GM18867 (cell line): ENCODE measurements around the gene CCDC175.
A peak's percentile ranks its signal among the peaks of the same experiment; 100 is the strongest.

Source experiments
- ATAC-seq: cut with Tn5 transposase; IDR thresholded peaks from one replicate; pipeline ENCODE4 v1.9.1; 2021; ENCODE audit warnings: mild to moderate bottlenecking, moderate library complexity; ENCODE audit not compliant: unreplicated experiment

Gene CCDC175

DNA sequence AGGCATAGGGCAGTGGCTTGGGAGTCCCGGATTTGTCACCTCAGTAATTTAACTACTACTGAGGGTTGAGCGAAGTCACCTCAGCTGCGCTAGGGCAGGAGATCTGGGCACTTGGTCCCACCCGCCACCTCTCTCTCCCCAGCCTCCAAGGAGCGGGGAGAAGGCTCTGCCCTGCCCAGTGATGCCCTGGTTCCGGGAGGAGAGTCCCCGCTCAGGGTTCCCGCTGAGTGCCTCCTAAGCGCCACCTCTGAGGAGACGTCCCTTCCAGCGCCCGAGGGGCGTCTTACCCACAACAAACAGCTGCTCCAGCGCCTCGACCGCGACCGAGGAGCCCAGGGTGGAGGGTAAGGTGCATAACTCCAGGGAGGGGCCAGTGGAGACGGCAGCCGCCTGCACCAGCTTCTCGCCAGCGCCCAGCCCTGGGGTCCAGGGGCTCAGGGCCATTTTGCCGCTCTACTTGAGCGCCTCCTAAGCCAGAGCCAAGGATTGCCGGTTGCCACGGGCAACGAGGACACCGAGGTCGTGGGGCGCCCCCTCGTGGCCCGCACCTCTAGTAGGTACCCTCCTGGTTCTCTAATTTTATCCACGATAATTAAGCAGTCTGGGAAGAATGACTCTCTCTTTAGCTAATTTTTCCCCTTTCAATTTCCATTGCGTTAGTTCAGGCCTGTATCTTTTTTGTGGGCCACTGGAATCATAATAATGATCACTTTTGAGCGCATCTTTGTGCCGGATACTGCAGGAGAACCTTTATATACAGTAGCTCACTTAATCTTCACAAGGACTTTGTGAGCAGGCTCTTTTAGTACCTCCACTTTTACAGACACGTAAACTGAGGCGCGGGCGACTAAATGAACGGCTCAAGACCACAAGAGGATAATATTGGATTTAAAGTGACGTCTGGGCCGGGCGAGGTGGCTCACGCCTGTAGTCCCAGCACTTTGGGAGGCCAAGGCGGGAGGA is at the start of gene CCDC175:
CCDC175 (minus strand) TSS at position 481 of the 963 bp plus-strand sequence; CDS start at position 444, 37 bp downstream.
- peak; percentile 99 for ATAC-seq

DNA sequence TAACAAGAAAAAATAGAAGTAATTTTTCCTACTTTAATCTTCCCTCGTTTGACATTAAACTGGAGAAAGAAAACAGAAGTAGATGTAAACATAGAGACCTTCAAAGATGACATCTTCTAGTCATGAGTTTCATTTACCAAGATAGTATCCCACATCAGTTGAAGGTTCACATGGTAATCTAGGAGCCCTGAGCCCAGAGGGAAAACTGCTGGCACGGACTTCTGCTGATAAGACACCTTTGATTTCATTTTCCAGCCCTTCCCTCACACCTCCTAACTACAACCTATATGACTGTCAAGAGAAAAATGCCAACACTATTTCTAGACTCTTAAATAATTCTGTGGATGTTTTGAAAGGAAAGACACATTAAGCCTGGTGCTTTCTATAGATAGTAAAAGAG is 46.0 kb upstream of the CCDC175 start:
- no peak for ATAC-seq

DNA sequence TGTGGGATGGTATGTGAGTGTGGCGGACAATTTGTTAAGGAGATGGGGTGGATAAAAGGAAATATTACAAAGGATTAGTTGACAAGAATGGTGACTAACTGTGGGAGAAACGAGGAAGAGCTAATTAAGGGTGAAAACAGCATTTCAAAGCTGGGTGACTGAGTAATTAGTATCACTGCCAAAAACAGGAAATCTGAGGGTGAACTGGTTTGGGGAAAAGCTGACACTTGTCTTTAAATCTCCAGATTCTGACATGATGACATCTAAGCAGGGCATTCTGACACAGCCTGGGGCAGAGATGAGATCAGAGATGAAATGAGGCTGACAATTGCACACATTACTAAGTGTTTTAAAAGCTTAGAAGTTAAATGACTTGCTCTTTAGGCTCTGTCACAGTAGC is 42.4 kb upstream of the CCDC175 start:
- no peak for ATAC-seq

DNA sequence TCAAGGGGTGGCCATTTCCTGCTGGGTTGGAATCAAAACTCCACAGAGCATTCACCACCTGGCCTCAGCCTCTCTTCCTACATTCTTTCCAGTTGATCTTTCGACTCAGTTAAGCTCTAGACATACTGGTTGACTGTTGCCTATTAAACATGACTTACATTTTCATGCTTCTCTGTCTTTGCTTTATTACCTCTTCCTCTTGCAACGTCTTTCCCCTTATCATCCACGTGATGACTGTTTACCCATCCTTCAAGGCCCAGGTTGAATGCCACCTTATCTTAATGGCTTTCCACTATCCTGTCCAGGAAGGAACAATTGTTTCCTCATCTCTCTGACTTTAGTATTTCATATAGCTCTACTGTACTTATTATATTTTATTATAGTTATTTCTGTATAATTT is 24.4 kb upstream of the CCDC175 start:
- ATAC-seq: no peak

DNA sequence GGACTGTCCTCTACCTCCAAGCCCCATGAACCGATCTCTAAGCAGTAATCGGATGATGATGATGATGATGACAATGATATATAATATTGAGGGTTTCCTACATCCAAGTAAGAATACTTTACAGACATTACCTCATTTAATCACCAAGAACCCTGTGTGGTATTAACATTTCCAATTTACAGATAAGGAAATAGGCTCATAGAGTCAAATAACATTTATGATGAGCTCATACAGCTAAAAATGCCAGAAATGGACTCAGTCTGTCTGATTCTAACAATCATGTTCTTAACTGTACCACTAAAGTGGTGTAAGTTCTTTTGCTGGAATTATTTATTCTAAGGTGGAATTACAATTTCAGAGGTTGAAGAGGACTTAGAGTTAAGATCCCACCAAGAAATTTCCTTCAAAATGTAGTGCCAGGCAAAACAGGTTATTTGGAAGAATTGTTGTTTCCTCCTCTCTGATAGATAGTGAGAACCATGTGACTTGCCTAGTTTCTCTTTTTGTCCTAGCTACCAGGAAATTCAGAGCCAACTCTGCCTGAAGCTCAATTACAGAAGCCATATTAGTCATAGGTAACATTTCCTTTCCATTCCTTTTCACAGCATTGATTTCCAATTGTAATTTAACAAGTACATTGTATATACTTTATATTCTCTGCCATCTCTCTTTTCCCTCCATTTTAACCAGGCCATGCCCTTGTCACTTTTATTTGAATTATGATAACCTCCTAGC is 23.8 kb upstream of the CCDC175 start:
- ATAC-seq: no peak

DNA sequence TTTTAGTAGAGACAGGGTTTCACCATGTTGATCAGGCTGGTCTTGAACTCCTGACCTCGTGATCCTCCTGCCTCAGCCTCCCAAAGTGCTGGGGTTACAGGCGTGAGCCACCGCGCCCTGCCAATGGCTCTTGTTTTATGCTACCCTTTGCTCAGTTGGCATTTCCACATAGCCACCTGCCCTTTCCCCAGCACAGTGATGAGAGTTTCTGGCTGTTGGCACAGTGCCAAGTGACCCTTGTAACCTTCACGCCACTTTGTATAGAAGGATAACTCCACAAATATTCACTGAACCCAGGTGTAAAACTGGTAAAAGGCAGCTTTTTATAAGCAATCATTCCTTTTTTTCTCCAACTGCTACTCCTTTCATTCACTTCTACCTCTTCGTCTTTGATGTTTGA is 18.5 kb upstream of the CCDC175 start:
- no peak for ATAC-seq

DNA sequence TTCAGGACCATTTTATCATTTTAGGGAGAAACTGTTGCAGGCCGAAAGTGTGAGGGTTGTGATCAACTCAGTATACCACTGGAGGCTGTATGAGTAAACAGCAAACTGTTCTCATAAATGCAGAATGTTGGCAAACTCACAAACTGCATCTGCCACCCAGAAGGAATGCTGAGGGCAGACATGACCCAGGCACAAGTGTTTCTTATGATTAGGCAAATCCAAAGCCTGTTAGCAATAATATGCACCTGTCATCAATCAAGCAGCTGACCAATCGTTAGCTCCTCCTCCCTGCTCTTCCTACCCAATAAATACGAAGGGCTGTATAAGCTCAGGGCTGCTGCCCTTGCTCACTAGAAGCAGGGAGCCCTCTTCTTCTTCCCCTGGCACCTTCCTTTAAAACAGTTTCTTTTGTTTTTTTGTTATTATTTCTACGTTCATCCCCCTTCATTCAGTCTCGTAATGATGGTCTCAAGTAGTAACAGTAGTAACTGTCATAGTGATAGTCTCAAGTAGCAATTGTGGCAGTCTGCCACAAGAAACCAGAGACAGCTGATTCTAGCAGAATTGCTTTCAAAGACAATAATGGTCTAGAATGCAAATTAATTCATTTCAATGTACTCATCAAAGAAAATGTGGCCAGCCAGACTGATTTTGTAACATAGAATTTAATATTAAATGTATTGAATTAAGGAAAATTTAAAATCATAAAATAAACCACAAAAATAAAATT is 15.2 kb upstream of the CCDC175 start:
- no peak for ATAC-seq

DNA sequence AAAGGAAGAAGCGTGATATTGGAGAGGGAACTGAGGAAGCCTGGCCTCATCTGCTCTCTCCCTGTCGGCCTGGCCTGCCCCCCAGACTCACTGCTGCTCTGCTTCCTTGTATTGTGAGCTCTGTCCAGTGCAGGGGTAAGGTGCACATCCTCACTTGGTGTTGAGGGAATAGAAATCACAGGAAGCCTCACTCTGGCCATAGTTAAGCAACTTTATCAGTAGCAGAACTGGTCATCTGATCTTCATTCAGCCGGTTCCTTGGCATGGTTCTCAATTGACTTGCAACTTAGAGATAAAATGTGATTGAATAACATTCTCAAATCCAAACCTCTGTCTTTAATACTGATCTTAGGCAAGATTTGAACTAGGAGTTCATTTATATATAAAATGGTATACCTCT is 11.5 kb upstream of the CCDC175 start:
- no peak for ATAC-seq

DNA sequence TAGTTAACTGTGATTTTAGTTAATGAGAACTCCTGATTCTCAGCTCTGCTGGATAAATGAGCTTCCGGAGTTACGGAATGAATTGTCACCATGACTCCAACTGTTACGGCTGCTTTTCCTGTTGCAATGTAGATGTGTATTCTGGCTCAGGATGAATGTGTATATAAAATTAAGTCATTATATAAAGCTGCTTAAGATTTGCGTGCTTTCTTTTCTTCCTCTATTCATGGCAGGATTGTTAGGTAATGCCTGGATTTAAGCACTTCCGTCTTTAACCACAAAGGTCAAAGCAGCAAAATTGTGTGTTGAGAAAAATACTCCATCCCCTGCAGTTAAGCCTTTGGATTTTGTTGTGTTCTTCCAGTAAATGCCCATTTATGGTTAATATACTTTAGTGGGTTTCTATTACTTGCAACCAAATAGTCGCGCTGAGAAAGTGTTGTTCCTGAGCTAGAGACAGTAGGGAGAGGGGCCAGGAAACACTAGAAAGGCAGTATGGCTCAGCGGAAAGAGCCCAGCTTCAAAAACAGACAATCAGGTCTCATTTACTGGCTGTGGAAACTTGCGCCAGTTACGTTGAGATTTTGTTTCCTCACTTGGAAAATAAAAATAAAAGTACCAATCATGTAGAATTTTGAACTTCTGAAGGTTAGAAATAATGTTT is 9.4 kb upstream of the CCDC175 start:
- ATAC-seq: no peak

DNA sequence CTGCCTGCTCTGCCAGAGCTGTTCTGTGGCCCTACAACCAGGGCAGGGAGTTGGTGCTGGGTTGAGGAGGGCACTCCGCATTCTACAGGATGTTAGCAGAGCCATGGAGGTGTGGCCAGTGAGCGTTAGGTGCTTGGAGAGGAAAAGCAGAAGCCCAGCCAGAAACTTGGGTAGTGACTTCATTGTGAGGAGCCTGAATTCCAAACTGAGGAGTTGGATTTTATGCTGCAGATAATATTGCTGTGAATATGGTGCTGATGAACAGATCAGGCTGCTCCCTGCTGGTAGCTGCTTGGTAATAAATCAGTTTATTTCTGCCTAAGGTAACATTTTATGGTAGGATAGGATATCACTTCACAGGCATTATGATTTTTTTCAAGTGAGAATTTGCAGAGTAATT is 7.1 kb upstream of the CCDC175 start:
- ATAC-seq: no peak

DNA sequence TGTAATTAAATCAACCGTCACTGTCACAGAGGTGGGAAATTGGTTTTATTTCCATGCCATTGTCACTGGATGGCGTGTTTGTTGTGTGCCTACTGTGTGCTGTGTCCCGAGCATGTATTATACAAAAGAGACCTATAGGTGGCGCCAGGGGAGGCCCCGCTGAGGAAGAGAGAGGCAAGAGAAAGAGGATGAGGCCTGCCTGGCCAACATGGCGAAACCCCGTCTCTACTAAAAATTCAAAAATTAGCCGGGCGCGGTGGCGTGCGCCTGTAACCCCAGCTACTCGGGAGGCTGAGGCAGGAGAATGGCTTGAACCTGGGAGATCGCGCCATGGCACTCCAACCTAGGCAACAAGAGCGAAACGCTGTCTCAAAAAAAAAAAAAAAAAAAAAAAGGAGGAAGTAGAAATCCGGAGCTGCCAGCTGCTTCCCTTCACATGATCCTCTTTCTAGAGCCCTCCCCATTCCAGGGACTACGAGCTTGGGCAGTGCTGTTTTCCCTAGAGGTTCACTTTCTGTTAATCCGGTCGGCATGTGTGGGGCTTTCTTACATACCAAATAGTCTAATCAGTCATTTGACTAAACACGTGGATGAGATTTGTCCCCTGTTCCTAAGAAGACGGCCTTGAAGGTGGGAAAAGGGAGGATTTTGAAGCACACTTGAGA is 6.4 kb upstream of the CCDC175 start:
- no peak for ATAC-seq

DNA sequence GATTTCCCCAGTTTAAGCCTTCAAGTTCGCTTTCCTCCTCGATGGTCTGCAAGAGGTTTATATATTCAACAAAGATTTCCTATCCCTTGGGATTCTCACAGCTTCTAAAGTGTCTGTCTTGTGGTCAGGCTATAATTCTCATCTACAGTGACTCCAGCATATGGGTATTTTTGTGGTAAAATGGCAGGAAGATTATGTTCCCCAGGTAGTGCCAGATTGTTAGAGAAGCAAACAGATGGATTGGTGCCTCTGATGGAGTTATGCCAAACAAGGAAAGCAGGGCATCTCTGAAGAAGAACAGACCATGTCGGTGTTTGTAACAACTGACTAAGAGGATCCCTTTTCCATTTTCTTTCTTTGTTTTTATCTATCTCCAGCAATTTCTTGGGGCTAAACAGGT is 5.5 kb upstream of the CCDC175 start:
- no peak for ATAC-seq

DNA sequence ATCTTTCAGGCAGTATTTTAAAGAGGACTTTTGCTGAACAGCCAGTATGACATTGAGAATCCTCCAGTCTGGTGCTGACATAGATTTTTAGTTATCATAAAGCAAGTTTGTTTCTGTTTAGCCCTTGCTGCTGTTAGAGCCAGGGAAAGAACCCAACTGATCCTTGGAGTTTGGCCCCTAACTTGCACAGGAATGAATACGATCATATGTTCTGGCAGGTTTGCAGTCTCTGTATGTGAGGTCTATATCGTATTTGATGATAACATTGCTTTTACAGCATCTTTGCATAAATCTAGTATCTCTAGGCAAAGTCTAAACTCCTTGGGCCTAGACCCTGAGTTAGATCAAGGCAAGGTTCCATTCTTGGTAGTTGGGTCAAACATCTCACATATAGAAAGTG is 4.3 kb upstream of the CCDC175 start:
- ATAC-seq: no peak

DNA sequence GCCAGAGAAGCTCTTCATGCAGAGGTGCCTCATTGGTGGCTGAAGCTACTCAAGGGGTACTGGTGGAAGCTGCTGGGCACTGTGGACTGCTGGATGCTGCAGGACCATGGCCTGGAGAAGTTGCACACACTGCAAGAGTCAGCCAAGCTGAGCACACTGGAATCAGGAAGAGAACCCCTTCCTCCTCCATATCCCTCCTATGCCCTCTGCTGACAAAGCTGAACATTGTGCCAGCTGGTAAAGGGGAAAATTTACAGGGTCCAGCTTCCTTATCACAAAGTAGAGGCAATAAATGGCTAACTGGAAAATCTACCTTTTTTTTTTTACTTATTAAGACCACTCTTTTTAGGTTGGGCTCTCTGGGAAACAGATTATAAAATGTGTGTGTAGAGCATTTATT is 6.5 kb downstream of the CCDC175 start:
- no peak for ATAC-seq

DNA sequence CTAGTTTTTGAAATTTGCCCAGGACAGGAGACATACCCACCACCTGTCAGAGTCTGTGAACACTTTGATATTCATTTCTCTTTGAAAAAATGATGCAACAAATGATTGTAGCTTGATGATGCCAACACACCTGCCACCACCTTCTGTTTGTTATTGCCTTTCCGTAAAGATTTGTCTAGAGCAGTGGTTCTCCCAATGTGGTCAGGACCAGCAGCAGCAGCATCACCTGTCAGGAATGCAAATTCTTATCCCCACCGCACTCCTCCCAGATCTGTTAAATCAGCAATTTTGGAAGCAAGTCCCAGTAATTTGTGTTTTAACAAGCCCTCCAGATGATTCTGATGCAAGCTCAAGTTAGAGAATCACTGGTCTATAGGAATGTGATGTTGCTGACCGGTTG is 9.9 kb downstream of the CCDC175 start:
- no peak for ATAC-seq

DNA sequence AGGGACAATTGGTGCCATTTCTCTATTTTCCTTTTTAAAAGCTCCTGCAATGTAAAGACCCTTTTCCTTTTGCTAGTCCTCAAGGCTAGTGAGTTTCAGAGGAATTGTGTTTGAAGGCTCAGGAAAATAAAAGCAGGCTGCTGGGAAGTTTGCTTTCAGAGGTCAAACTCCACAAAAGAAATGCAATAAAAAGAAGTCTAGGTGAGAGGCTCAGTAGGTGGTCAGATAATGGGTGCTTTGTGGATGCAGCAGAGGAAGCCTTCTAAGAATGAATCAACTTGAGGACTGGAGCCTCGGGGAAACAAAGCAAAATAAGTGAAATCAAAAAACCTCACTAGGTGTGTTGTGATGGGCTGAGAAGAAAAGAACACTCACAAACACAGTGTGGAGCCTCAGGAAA is 10.3 kb downstream of the CCDC175 start:
- no peak for ATAC-seq

DNA sequence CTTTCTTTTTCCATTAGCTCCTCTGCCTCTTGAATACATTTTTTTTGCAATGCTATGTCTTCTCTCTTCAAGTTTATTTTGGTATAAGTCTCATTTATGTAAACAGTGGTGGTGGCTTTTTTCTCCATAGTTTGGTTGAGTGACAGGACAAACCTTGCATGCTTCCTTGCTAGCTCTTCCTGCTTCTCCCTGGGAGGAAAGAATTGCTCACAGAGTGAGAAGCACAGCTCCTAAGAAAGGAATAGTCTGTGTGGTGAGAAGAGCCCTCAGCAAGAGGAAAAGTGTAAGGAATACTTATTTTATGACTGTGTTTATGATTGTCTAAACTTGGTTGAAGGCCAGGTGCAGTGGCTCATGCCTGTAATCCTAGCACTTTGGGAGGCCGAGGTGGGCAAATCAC is 11.5 kb downstream of the CCDC175 start:
- no peak for ATAC-seq

DNA sequence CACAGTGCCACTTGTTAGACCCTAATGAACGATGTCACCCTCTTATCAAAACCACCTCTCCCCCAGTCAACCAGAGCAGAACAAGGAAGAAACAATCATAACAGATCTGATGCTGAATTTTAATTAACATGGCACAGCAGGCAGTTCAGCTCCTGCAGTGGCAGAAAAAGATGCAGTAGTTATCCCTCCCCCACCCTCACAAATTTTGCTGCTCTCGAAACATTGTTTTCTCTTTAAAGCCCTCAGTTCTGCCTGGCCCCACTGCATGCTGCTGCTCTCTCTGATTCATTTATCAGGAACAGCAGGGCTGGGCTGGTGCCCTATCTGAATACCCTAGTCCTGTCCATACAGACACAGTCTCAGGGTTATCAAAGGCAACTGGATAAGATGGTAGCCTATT is 12.2 kb downstream of the CCDC175 start:
- ATAC-seq: no peak

DNA sequence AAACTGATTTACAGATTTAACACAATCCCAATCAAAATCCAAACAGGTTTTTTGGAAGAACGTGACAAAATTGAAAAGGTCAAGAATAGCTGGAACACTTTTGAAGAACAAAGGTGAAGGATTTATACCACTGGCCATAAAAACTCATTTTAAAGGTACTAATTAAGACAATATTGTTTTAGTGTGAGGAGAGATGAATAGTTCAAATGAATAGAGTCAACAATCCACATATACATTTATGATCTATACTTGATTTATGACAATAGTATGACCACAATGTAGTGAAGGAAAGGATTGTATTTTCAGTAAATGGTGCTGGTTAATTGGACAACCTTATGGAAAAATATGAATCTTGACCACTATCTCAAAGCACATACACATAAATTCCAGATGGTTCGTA is 29.3 kb downstream of the CCDC175 start:
- ATAC-seq: no peak

DNA sequence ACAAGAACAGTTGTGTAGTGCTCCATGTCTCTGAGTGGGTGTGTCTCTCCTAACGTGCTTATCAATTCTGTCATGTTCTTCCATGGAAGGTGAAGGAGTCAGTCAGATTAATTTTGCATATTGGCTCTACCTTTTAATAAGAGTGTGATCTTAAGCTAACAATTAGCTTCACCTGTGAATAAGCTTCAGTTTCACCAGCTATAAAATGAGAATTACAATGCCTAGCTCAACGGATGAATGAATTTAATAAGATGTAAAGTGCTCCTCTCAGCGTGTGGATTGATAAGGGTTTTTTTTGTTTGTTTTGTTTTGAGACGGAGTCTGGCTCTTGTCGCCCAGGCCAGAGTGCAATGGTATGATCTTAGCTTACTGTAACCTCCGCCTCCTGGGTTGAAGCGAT is 32.7 kb downstream of the CCDC175 start:
- ATAC-seq: no peak
